HepG2 (cell line): ENCODE measurements around the gene SYT7. TPM values are rescaled to one million over a fixed set of nuclear protein-coding genes. Genes with fewer than 3 reads are reported as not detected.

ENCODE experiments used
- ATAC-seq: fragments of 200-7000 bp; cut with Tn5 transposase; 3 replicates; pipeline ENCODE4 v1.9.1; 2020; ENCODE audit warnings: mild to moderate bottlenecking, moderate library complexity
- BruUV-seq: library from RNA; stranded (reverse); fragments of 400-500 nt; replicated peaks from 2 replicates; lab custom pipeline; 2021; lab: Mats Ljungman, UMichigan
- CTCF ChIA-PET: fragments of 300-600 bp; formaldehyde crosslinking; extraction: SDS; loops from one replicate; lab custom pipeline; 2021; ENCODE audit warnings: low total read pairs, inconsistent platforms, low intra/inter-chr PET ratio; lab: Yijun Ruan, JAX
- POLR2A ChIA-PET: fragments of 350-600 bp; sonication (Branson Sonifier 250); formaldehyde crosslinking; loops from one replicate; lab custom pipeline; 2020; ENCODE audit warnings: antibody characterized with exemption, inconsistent platforms; lab: Yijun Ruan, JAX
- DNase-seq: peaks from one replicate; pipeline ENCODE4 v3.0.0-alpha.2; 2015; ENCODE audit warnings: low spot score
- FAIRE-seq: peaks from 3 replicates; lab custom pipeline; 2011; peaks lifted over from hg19 to GRCh38; lab: Jason Lieb, UNC
- H2AFZ ChIP-seq: one replicate; pipeline ENCODE4 v1.6.1; 2011; ENCODE audit warnings: low read length, inconsistent platforms
- H3K27ac ChIP-seq: fragments of 300-600 bp; 3 replicates; pipeline ENCODE4 v1.8.0; 2011; ENCODE audit warnings: mixed run types, mild to moderate bottlenecking, mixed read lengths, low read length, inconsistent platforms; ENCODE audit not compliant: insufficient read depth; ENCODE audit errors: extremely low read length
- H3K27me3 ChIP-seq, 2 experiments: fragments of 200-600 bp in 1 of 2; 2 replicates in 1 of 2; 3 replicates in 1 of 2; pipeline versions ENCODE4 v1.6.0 to v1.8.0; 2011; ENCODE audit warnings: low read length in 2 of 2, mild to moderate bottlenecking in 2 of 2, moderate library complexity in 2 of 2, inconsistent platforms in 1 of 2; ENCODE audit not compliant: insufficient read depth in 2 of 2, control insufficient read depth in 1 of 2
- H3K36me3 ChIP-seq, 2 experiments: fragments of 200-600 bp in 1 of 2; replicated peaks in 1 of 2; 2 replicates in 1 of 2; 3 replicates in 1 of 2; pipeline versions ENCODE4 v1.5.1 to v1.8.0; 2011; ENCODE audit warnings: low read length in 2 of 2, inconsistent platforms in 1 of 2; ENCODE audit not compliant: insufficient read depth in 2 of 2, control insufficient read depth in 1 of 2
- H3K4me1 ChIP-seq: 2 replicates; pipeline ENCODE4 v1.5.1; 2012; ENCODE audit warnings: low read length, inconsistent platforms; ENCODE audit not compliant: insufficient read depth
- H3K4me2 ChIP-seq: 2 replicates; pipeline ENCODE4 v1.6.0; 2011; ENCODE audit warnings: low read depth, low read length, inconsistent platforms
- H3K4me3 ChIP-seq, 3 experiments: fragments of 200-600 bp in 1 of 3; sonication (generic), shearing (Covaris generic) in 1 of 3; replicated peaks in 1 of 3; 2 replicates each; pipeline ENCODE4 v1.5.1; 2011 to 2016; ENCODE audit warnings: low read length in 3 of 3, inconsistent platforms in 2 of 3, low read depth in 2 of 3, mild to moderate bottlenecking in 2 of 3, control low read depth in 1 of 3, mixed read lengths in 1 of 3; ENCODE audit not compliant: insufficient read depth in 1 of 3
- H3K79me2 ChIP-seq: one replicate; pipeline ENCODE4 v1.6.1; 2011; ENCODE audit warnings: low read length, inconsistent platforms; ENCODE audit not compliant: insufficient read depth
- H3K9ac ChIP-seq: 2 replicates; pipeline ENCODE4 v1.6.0; 2011; ENCODE audit warnings: mild to moderate bottlenecking, low read depth, low read length, inconsistent platforms; ENCODE audit not compliant: insufficient read depth
- H3K9me3 ChIP-seq: 2 replicates; pipeline ENCODE4 v1.5.1; 2012; ENCODE audit warnings: mild to moderate bottlenecking, low read length
- H4K20me1 ChIP-seq: 2 replicates; pipeline ENCODE4 v1.6.0; 2011; ENCODE audit warnings: inconsistent platforms, mild to moderate bottlenecking, low read length, moderate library complexity; ENCODE audit not compliant: insufficient read depth
- ADNP ChIP-seq: sonication (generic); formaldehyde crosslinking; IDR thresholded peaks from 2 replicates; pipeline ENCODE4 v1.4.0; 2020; ENCODE audit warnings: missing genetic modification reagents
- ARID2 ChIP-seq: sonication (generic); formaldehyde crosslinking; IDR thresholded peaks from 2 replicates; pipeline ENCODE4 v1.8.1; 2022; ENCODE audit warnings: mild to moderate bottlenecking, missing genetic modification reagents, borderline replicate concordance
- DDIT3 ChIP-seq: sonication (generic); formaldehyde crosslinking; IDR thresholded peaks from 2 replicates; pipeline ENCODE4 v1.4.0; 2020; ENCODE audit warnings: mild to moderate bottlenecking, missing genetic modification reagents
- MIXL1 ChIP-seq: IDR thresholded peaks from 2 replicates; pipeline ENCODE4 v1.6.1; 2016
- NCOA2 ChIP-seq: sonication (generic); formaldehyde crosslinking; IDR thresholded peaks from 2 replicates; pipeline ENCODE4 v1.8.0; 2022; ENCODE audit warnings: inconsistent platforms
- RBAK ChIP-seq: sonication (generic); formaldehyde crosslinking; IDR thresholded peaks from 2 replicates; pipeline ENCODE4 v1.5.1; 2020; ENCODE audit warnings: mild to moderate bottlenecking, missing genetic modification reagents
- SIN3A ChIP-seq: IDR thresholded peaks from 2 replicates; pipeline ENCODE4 v1.6.1; 2011; ENCODE audit warnings: low read depth, mild to moderate bottlenecking, control low read depth, low read length, borderline replicate concordance
- SMC3 ChIP-seq: IDR thresholded peaks from 2 replicates; pipeline ENCODE4 v1.6.1; 2011; ENCODE audit warnings: low read length, improper control_type of control experiment
- TFAP4 ChIP-seq: sonication (generic); IDR thresholded peaks from 2 replicates; pipeline ENCODE4 v1.6.1; 2016; ENCODE audit warnings: low read depth, borderline replicate concordance
- TFDP2 ChIP-seq: sonication (generic); formaldehyde crosslinking; IDR thresholded peaks from 2 replicates; pipeline ENCODE4 v1.4.0; 2020; ENCODE audit warnings: missing genetic modification reagents
- TOE1 ChIP-seq: sonication (generic); formaldehyde crosslinking; IDR thresholded peaks from 2 replicates; pipeline ENCODE4 v1.4.0; 2020; ENCODE audit warnings: mild to moderate bottlenecking, missing genetic modification reagents
- ZBTB38 ChIP-seq: sonication (generic); formaldehyde crosslinking; IDR thresholded peaks from 2 replicates; pipeline ENCODE4 v1.5.1; 2020; ENCODE audit warnings: mild to moderate bottlenecking, missing genetic modification reagents
- ZNF101 ChIP-seq: sonication (generic); formaldehyde crosslinking; IDR thresholded peaks from 2 replicates; pipeline ENCODE4 v1.4.0; 2020; ENCODE audit warnings: mild to moderate bottlenecking, low read depth, missing genetic modification reagents, borderline replicate concordance
- ZNF138 ChIP-seq: sonication (generic); formaldehyde crosslinking; IDR thresholded peaks from 2 replicates; pipeline ENCODE4 v1.5.0; 2020; ENCODE audit warnings: mild to moderate bottlenecking, low read depth, missing genetic modification reagents
- ZNF333 ChIP-seq: sonication (generic); formaldehyde crosslinking; IDR thresholded peaks from 2 replicates; pipeline ENCODE4 v1.4.0; 2020; ENCODE audit warnings: mild to moderate bottlenecking, missing genetic modification reagents, borderline replicate concordance
- ZNF441 ChIP-seq: sonication (generic); formaldehyde crosslinking; IDR thresholded peaks from 2 replicates; pipeline ENCODE4 v1.7.0; 2021; ENCODE audit warnings: missing genetic modification reagents, borderline replicate concordance
- ZNF746 ChIP-seq: sonication (generic); formaldehyde crosslinking; IDR thresholded peaks from 2 replicates; pipeline ENCODE4 v1.8.0; 2022; ENCODE audit warnings: mild to moderate bottlenecking, missing genetic modification reagents
- ZNF839 ChIP-seq: sonication (generic); formaldehyde crosslinking; IDR thresholded peaks from 2 replicates; pipeline ENCODE4 v1.4.0; 2020; ENCODE audit warnings: missing genetic modification reagents, mild to moderate bottlenecking, borderline replicate concordance
- WGBS: methylation state at CpG from one replicate; pipeline ENCODE4 v1.1.6; 2017; ENCODE audit warnings: low lambda C conversion rate; 5-methylcytosine and 5-hydroxymethylcytosine counted together
- in situ Hi-C: cut with HindIII; loops from 2 replicates; pipeline ENCODE4 v1.10.0; 2017; ENCODE audit warnings: low pct_unique_long_range_greater_than_20kb; ENCODE audit not compliant: extremely low pct_ligation_motif_present
- intact Hi-C: fragments of 100-400 bp; cut with micrococcal nuclease; formaldehyde crosslinking; loops from one replicate; pipeline ENCODE4 v1.10.0; 2022; ENCODE audit not compliant: unreplicated experiment
- polyA plus RNA-seq, 8 experiments: library from polyadenylated mRNA; depleted of rRNA in 3 of 8; stranded (reverse) in 7 of 8; unstranded in 1 of 8; fragments of >200 nt; fragmentation: Illumina TruSeq in 4 of 8; extraction: Trizol in 4 of 8; gene quantifications; 2 replicates each; pipeline versions ENCODE4 v1.2.1 to v1.2.3, GENCODE V29; 2011 to 2016; ENCODE audit warnings: low read depth in 4 of 8, missing spikeins in 1 of 8, mixed read lengths in 1 of 8; ENCODE audit not compliant: insufficient read depth in 1 of 8
- total RNA-seq, 5 experiments: library from RNA; depleted of rRNA; stranded (reverse); fragments of >200 nt; fragmentation: Illumina TruSeq; extraction: Trizol; gene quantifications; 2 replicates each; pipeline ENCODE4 v1.2.3, GENCODE V29; 2016; ENCODE audit warnings: low read depth in 1 of 5
- TF ChIP-seq, protein P1 (sequence below): sonication (generic); formaldehyde crosslinking; IDR thresholded peaks from 2 replicates; pipeline ENCODE4 v1.5.0; 2020; ENCODE audit warnings: mild to moderate bottlenecking, missing genetic modification reagents

The SYT7 gene
- total and polyA plus RNA-seq, 2 of the 13 experiments (the other 11 are each of a cell fraction or from before 2014, with no cell fraction given), result 1.4 to 4.4 TPM

GRCh38 chr11:61577383-61578118, 3.3 kb downstream of the SYT7 start:
- no peak overlapping the region for H3K9ac ChIP-seq
- no TSS peak for BruUV-seq
- peaks cover 45% of the 10 kb centered on the region for H3K4me1 ChIP-seq
- peak; percentile 80 for DNase-seq
- peak overlapping the region; percentile 38 for H3K27ac ChIP-seq
- ChIA-PET POLR2A (interaction anchor here (0.7 to 1.2 kb wide), 2 partner anchors 131 to 148 kb away, joined by 3 to 4 read pairs; partner anchors contain the start of genes CPSF7 and SDHAF2), CTCF (interaction anchor here (0.7 to 1.7 kb wide), 4 partner anchors 10 to 131 kb away, joined by 3 to 5 read pairs (median 4); no protein-coding TSS in a partner anchor)
- H3K36me3 ChIP-seq, result no peaks in the 10 kb centered on the region
- ATAC-seq, result peak; percentile 90
- H4K20me1 ChIP-seq, result no peaks in the 10 kb centered on the region
- peak; percentile 82 for FAIRE-seq
- no peaks in the 10 kb centered on the region for H3K9me3 ChIP-seq
- H3K4me2 ChIP-seq, result peak overlapping the region; percentile 51
- no peaks in the 10 kb centered on the region for H3K79me2 ChIP-seq
- intact Hi-C loops (loop anchor here (2.0 kb wide), 1 partner anchor 59 kb away; no protein-coding TSS in a partner anchor), in situ Hi-C loops (no loop called here)
- H2AFZ ChIP-seq, result no peak overlapping the region
- WGBS, result 34% methylated on average over 7 of the region's 7 CpGs
- peaks cover 5 to 28% of the 10 kb centered on the region in 2 experiments; a peak in 3 of 5 replicates for H3K27me3 ChIP-seq
- peak overlapping the region in 1 of 3 experiments; percentile 46; a peak in 1 of 6 replicates for H3K4me3 ChIP-seq
- TF ChIP-seq ZNF746, result peak; percentile 71; the same call in 1 of the 2 replicates
- no peak for TF ChIP-seq DDIT3 (CRISPR knock-in tag)
- no peak for TF ChIP-seq SIN3A
- no peak for TF ChIP-seq ZNF839 (CRISPR knock-in tag)
- no peak for TF ChIP-seq ADNP
- peak; percentile 47; the same call in 1 of the 2 replicates for TF ChIP-seq ZNF333 (CRISPR knock-in tag)
- TF ChIP-seq SMC3, result peak; percentile 67
- peak; percentile 64; the same call in 1 of the 2 replicates for TF ChIP-seq TFDP2 (CRISPR knock-in tag)
- no peak for TF ChIP-seq ZNF138
- no peak for TF ChIP-seq ZNF101
- 0 out of 2 replicates have a peak, but pooled peaks have one; percentile 56 for TF ChIP-seq MIXL1 (CRISPR knock-in tag)
- no peak for TF ChIP-seq ARID2 (CRISPR knock-in tag)
- TF ChIP-seq, protein P1, sequence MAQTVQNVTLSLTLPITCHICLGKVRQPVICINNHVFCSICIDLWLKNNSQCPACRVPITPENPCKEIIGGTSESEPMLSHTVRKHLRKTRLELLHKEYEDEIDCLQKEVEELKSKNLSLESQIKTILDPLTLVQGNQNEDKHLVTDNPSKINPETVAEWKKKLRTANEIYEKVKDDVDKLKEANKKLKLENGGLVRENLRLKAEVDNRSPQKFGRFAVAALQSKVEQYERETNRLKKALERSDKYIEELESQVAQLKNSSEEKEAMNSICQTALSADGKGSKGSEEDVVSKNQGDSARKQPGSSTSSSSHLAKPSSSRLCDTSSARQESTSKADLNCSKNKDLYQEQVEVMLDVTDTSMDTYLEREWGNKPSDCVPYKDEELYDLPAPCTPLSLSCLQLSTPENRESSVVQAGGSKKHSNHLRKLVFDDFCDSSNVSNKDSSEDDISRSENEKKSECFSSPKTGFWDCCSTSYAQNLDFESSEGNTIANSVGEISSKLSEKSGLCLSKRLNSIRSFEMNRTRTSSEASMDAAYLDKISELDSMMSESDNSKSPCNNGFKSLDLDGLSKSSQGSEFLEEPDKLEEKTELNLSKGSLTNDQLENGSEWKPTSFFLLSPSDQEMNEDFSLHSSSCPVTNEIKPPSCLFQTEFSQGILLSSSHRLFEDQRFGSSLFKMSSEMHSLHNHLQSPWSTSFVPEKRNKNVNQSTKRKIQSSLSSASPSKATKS (CRISPR knock-in tag), result no peak
- TF ChIP-seq RBAK (CRISPR knock-in tag), result no peak
- peak; percentile 29; the same call in 1 of the 2 replicates for TF ChIP-seq NCOA2 (CRISPR knock-in tag)
- no peak; the same call in 1 of the 2 replicates for TF ChIP-seq TFAP4
- peak; percentile 18; the same call in 1 of the 2 replicates for TF ChIP-seq ZBTB38 (CRISPR knock-in tag)
- TF ChIP-seq TOE1 (CRISPR knock-in tag), result no peak
- 0 out of 2 replicates have a peak, but pooled peaks have one; percentile 35 for TF ChIP-seq ZNF441 (CRISPR knock-in tag)
